PC-9 (cell line): ENCODE results near the gene SNRNP40. TPM values are rescaled to one million over a fixed set of nuclear protein-coding genes. Genes with fewer than 3 reads are reported as not detected.

Experiments
- BruUV-seq: library from RNA; stranded (reverse); fragments of 400-500 nt; replicated peaks from 2 replicates; lab custom pipeline; 2021; lab: Mats Ljungman, UMichigan
- CTCF ChIA-PET: fragments of 300-600 bp; sonication (Branson Sonifier 250); formaldehyde crosslinking; loops from one replicate; lab custom pipeline; 2022; ENCODE audit warnings: antibody characterized with exemption; lab: Charles Lee
- POLR2A ChIA-PET: fragments of 300-600 bp; sonication (Branson Sonifier 250); formaldehyde crosslinking; loops from one replicate; lab custom pipeline; 2022; ENCODE audit warnings: antibody characterized with exemption; ENCODE audit not compliant: unreplicated experiment; lab: Charles Lee
- DNase-seq, 2 experiments: peaks; one replicate each; pipeline versions ENCODE4 v3.0.0 to v3.0.0-alpha.2; 2015 to 2022; ENCODE audit warnings: mixed read lengths in 1 of 2
- H2AFZ ChIP-seq: fragments of 200-600 bp; sonication (generic); 2 replicates; pipeline ENCODE4 v1.8.1; 2017; ENCODE audit warnings: antibody characterized with exemption
- H3F3A ChIP-seq: fragments of 200-600 bp; sonication (generic); 2 replicates; pipeline ENCODE4 v1.8.1; 2017; ENCODE audit warnings: antibody characterized with exemption, mild to moderate bottlenecking, low read depth; ENCODE audit not compliant: insufficient read depth
- H3K27ac ChIP-seq: fragments of 200-600 bp; sonication (generic); 2 replicates; pipeline ENCODE4 v1.6.1; 2016; ENCODE audit warnings: mixed run types
- H3K27me3 ChIP-seq: fragments of 200-600 bp; sonication (generic); 2 replicates; pipeline ENCODE4 v1.6.1; 2016; ENCODE audit warnings: low read depth, mixed run types; ENCODE audit not compliant: insufficient read depth
- H3K36me3 ChIP-seq: fragments of 200-600 bp; sonication (generic); 2 replicates; pipeline ENCODE4 v1.6.1; 2016; ENCODE audit warnings: low read depth, mixed run types
- H3K4me1 ChIP-seq: fragments of 200-600 bp; sonication (generic); replicated peaks from 2 replicates; pipeline ENCODE4 v1.6.1; 2016; ENCODE audit warnings: mixed run types; ENCODE audit not compliant: insufficient read depth
- H3K4me2 ChIP-seq: fragments of 200-600 bp; sonication (generic); 2 replicates; pipeline ENCODE4 v1.6.1; 2017; ENCODE audit warnings: mixed run types
- H3K4me3 ChIP-seq: fragments of 200-600 bp; sonication (generic); 2 replicates; pipeline ENCODE4 v1.6.1; 2016; ENCODE audit warnings: mixed run types
- H3K79me2 ChIP-seq: fragments of 200-600 bp; sonication (generic); 2 replicates; pipeline ENCODE4 v1.6.1; 2017; ENCODE audit warnings: low read depth, mixed run types
- H3K9me2 ChIP-seq: fragments of 200-600 bp; sonication (generic); 2 replicates; pipeline ENCODE4 v1.8.1; 2017; ENCODE audit warnings: mild to moderate bottlenecking; ENCODE audit not compliant: insufficient read depth
- H3K9me3 ChIP-seq: fragments of 200-600 bp; sonication (generic); 2 replicates; pipeline ENCODE4 v1.8.1; 2016; ENCODE audit warnings: low read depth; ENCODE audit not compliant: insufficient read depth
- H4K20me1 ChIP-seq: fragments of 200-600 bp; sonication (generic); 2 replicates; pipeline ENCODE4 v1.8.1; 2017; ENCODE audit not compliant: insufficient read depth
- CTCF ChIP-seq: fragments of 200-600 bp; sonication (generic); conservative IDR thresholded peaks from 2 replicates; pipeline ENCODE4 v1.6.1; 2017; ENCODE audit warnings: mixed run types, antibody characterized with exemption, mild to moderate bottlenecking, moderate library complexity
- EZH2 ChIP-seq: fragments of 200-600 bp; sonication (generic); IDR thresholded peaks from 2 replicates; pipeline ENCODE4 v1.8.0; 2017; ENCODE audit warnings: antibody characterized with exemption, low read depth
- intact Hi-C: fragments of 100-400 bp; cut with micrococcal nuclease; formaldehyde crosslinking; loops from one replicate; pipeline ENCODE4 v1.10.0; 2022; ENCODE audit not compliant: unreplicated experiment
- total RNA-seq: library from RNA; stranded (reverse); gene quantifications from 2 replicates; pipeline ENCODE4 v1.2.3, GENCODE V29; 2021

The SNRNP40 gene
- total RNA-seq, 1 experiment from 2014 or later = 59.5 TPM

GRCh38 chr1:31243501-31244286 lies 52.9 kb downstream of the SNRNP40 start:
- peaks cover 18% of the 10 kb centered on the region for H3K27me3 ChIP-seq
- no peak overlapping the region for H3K4me3 ChIP-seq
- no peak for DNase-seq
- H3K4me1 ChIP-seq = no peaks in the 10 kb centered on the region
- TF ChIP-seq CTCF (no peak), EZH2 (no peak)
- H4K20me1 ChIP-seq = no peaks in the 10 kb centered on the region
- no peaks in the 10 kb centered on the region for H3K9me3 ChIP-seq
- H3F3A ChIP-seq = no peaks in the 10 kb centered on the region
- no TSS peak for BruUV-seq
- no peak overlapping the region for H2AFZ ChIP-seq
- CTCF ChIA-PET = no interaction called here
- no peaks in the 10 kb centered on the region for H3K79me2 ChIP-seq
- H3K36me3 ChIP-seq = no peaks in the 10 kb centered on the region
- H3K27ac ChIP-seq = no peak overlapping the region
- no peak overlapping the region for H3K4me2 ChIP-seq
- H3K9me2 ChIP-seq = no peaks in the 10 kb centered on the region
- intact Hi-C loops = no loop called here
- POLR2A ChIA-PET = interaction anchor here (0.5 kb wide), 1 partner anchor 1084 kb away, joined by 4 read pairs; no protein-coding TSS in a partner anchor

GRCh38 chr1:31241321-31241720 lies 55.3 kb downstream of the SNRNP40 start:
- H3K4me2 ChIP-seq = no peak overlapping the region
- intact Hi-C loops = no loop called here

GRCh38 chr1:31239653-31240241 lies 56.8 kb downstream of the SNRNP40 start, which contains the start of gene NKAIN1:
NKAIN1 (minus strand) TSS chr1:31239887; CDS start chr1:31239547, 340 bp downstream.
- ChIA-PET POLR2A (no interaction called here), CTCF (no interaction called here)
- peak in 1 of 2 experiments; percentile 29 for DNase-seq
- no peaks in the 10 kb centered on the region for H3F3A ChIP-seq
- H3K9me3 ChIP-seq = no peaks in the 10 kb centered on the region
- BruUV-seq = no TSS peak
- H2AFZ ChIP-seq = no peak within 1 kb of the TSS
- H3K4me1 ChIP-seq = no peaks in the 10 kb centered on the region
- intact Hi-C loops = no loop called here
- no peaks in the 10 kb centered on the region for H3K79me2 ChIP-seq
- H4K20me1 ChIP-seq = no peaks in the 10 kb centered on the region
- H3K9me2 ChIP-seq = no peaks in the 10 kb centered on the region
- no peak within 1 kb of the TSS for H3K27ac ChIP-seq
- peak within 1 kb of the TSS; percentile 40 for H3K4me2 ChIP-seq
- TF ChIP-seq CTCF (no peak), EZH2 (no peak)
- H3K36me3 ChIP-seq = no peaks in the 10 kb centered on the region
- peaks cover 43% of the 10 kb centered on the region for H3K27me3 ChIP-seq
- no peak within 1 kb of the TSS for H3K4me3 ChIP-seq

More at GRCh38 chr1:31241321-31241720, 55.3 kb downstream of the SNRNP40 start:
- no peak overlapping the region for H2AFZ ChIP-seq
- H3K27ac ChIP-seq = no peak overlapping the region
- H3K27me3 ChIP-seq = peaks cover 34% of the 10 kb centered on the region
- ChIA-PET CTCF (no interaction called here), POLR2A (no interaction called here)
- no peaks in the 10 kb centered on the region for H3K36me3 ChIP-seq
- no TSS peak for BruUV-seq
- H3K4me1 ChIP-seq = no peaks in the 10 kb centered on the region
- no peaks in the 10 kb centered on the region for H3K9me2 ChIP-seq
- no peaks in the 10 kb centered on the region for H3K9me3 ChIP-seq
- H3F3A ChIP-seq = no peaks in the 10 kb centered on the region
- no peaks in the 10 kb centered on the region for H3K79me2 ChIP-seq
- H3K4me3 ChIP-seq = no peak overlapping the region
- no peak for DNase-seq
- H4K20me1 ChIP-seq = no peaks in the 10 kb centered on the region
- TF ChIP-seq CTCF (no peak), EZH2 (no peak)
